HFFc6 (cell line): ENCODE results near the gene SCAF11. TPM values are rescaled to one million over a fixed set of nuclear protein-coding genes. Genes with fewer than 3 reads are reported as not detected.
A peak's percentile ranks its signal among the peaks of the same experiment; 100 is the strongest.

Source experiments
- DNase-seq: peaks from one replicate; pipeline ENCODE4 v3.0.0-alpha.2; 2018
- H3K27ac Mint-ChIP-seq: 2 replicates; pipeline ENCODE4 v1.8.0; 2020; ENCODE audit warnings: mild to moderate bottlenecking, mixed read lengths
- H3K27me3 Mint-ChIP-seq: 2 replicates; pipeline ENCODE4 v1.8.0; 2021; ENCODE audit warnings: mild to moderate bottlenecking, moderate library complexity, mixed read lengths; ENCODE audit not compliant: insufficient read depth
- H3K36me3 Mint-ChIP-seq: 2 replicates; pipeline ENCODE4 v1.8.0; 2021; ENCODE audit warnings: low read depth, mixed read lengths
- H3K4me1 Mint-ChIP-seq: 2 replicates; pipeline ENCODE4 v1.8.0; 2020; ENCODE audit warnings: low read depth, mixed read lengths
- H3K4me3 Mint-ChIP-seq: 2 replicates; pipeline ENCODE4 v1.8.0; 2020; ENCODE audit warnings: mild to moderate bottlenecking, moderate library complexity, mixed read lengths
- H3K9me3 Mint-ChIP-seq: 2 replicates; pipeline ENCODE4 v1.8.0; 2020; ENCODE audit warnings: mild to moderate bottlenecking, mixed read lengths
- total RNA-seq, 6 experiments: library from RNA; stranded (reverse); fragmentation: NEBNext Ultra II Directional; extraction: Animal tissue kit (Norgen Biotek cat#: 25700); gene quantifications; 2 replicates in 1 of 6; 3 replicates in 5 of 6; pipeline ENCODE4 v1.2.3, GENCODE V29; 2021
- TF ChIP-seq, protein P1 (sequence below): fragments of 200-600 bp; sonication (generic); IDR thresholded peaks from 2 replicates; pipeline ENCODE4 v1.5.0; 2021; ENCODE audit warnings: antibody characterized with exemption, mild to moderate bottlenecking

The SCAF11 gene
- total RNA-seq, 6 experiments from 2014 or later, result 108 to 130 (median 115) TPM

DNA sequence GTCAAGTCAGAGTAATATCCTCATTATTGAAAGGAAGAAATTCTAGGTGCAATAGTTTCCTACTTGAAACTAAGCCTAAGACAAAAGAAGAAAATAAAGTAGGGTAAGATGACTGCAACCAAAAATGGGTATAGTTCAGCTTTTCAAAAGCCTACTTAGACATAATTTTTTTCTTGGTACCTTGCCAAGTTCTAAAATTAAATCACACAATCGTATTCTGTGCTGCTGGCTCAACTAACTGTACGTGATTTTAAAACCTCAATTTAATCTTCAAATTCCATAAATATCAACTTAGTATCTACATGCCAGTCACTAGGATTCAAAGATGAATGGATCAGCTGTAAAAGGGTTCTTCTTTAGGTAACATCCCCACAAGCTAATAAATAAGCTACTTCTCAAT is 56.9 kb downstream of the SCAF11 start:
- H3K27ac Mint-ChIP-seq, result no peak overlapping the region
- H3K27me3 Mint-ChIP-seq, result peaks cover 2% of the 10 kb centered on the region; the same call in 1 of the 2 replicates
- peaks cover 30% of the 10 kb centered on the region for H3K36me3 Mint-ChIP-seq
- TF ChIP-seq, protein P1, sequence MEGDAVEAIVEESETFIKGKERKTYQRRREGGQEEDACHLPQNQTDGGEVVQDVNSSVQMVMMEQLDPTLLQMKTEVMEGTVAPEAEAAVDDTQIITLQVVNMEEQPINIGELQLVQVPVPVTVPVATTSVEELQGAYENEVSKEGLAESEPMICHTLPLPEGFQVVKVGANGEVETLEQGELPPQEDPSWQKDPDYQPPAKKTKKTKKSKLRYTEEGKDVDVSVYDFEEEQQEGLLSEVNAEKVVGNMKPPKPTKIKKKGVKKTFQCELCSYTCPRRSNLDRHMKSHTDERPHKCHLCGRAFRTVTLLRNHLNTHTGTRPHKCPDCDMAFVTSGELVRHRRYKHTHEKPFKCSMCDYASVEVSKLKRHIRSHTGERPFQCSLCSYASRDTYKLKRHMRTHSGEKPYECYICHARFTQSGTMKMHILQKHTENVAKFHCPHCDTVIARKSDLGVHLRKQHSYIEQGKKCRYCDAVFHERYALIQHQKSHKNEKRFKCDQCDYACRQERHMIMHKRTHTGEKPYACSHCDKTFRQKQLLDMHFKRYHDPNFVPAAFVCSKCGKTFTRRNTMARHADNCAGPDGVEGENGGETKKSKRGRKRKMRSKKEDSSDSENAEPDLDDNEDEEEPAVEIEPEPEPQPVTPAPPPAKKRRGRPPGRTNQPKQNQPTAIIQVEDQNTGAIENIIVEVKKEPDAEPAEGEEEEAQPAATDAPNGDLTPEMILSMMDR, result no peak
- no peak for DNase-seq
- H3K4me3 Mint-ChIP-seq, result no peak overlapping the region
- no peaks in the 10 kb centered on the region for H3K9me3 Mint-ChIP-seq
- peaks cover 7% of the 10 kb centered on the region; the same call in 1 of the 2 replicates for H3K4me1 Mint-ChIP-seq

DNA sequence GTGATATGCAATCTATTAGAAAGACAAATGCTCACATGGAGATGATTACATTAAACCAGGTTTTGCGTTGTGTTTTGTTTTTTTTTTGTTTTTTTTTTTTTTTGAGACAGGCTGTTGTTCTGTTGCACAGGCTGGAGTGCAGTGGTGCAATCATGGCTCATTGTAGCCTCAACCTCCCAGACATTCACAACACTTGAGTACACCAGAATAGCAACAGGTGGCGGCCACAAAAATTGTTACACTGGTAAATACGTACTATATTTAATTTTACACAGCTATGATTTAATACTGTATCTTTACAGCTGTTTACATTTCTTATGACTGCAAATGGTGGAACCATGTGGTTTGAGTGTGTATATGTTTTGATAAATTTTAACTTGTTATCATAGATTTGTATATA is 60.0 kb downstream of the SCAF11 start:
- peaks cover 2% of the 10 kb centered on the region; the same call in 1 of the 2 replicates for H3K27me3 Mint-ChIP-seq
- no peak for DNase-seq
- H3K4me1 Mint-ChIP-seq, result no peaks in the 10 kb centered on the region
- TF ChIP-seq, protein P1, result no peak
- H3K36me3 Mint-ChIP-seq, result peaks cover 39% of the 10 kb centered on the region
- H3K9me3 Mint-ChIP-seq, result no peaks in the 10 kb centered on the region
- H3K4me3 Mint-ChIP-seq, result no peak overlapping the region
- H3K27ac Mint-ChIP-seq, result no peak overlapping the region

DNA sequence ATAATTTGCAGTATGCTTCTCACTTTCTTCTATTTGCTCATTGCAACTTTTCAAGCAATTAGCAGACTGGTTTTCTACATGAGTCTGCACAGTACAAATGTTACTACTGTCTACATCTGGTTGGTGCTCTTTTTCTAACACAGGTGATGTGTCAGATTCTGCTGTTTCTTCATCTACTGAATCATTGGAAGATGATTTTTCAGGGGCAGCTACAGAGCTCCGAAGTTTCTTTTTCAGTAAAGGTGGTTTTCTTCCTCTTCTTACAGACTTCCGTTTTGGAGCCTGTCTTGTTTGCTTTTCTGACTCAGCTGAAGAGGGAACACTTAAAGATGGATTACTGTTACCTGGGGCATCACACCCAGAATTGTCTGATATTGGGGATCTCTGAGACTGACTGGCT is 62.1 kb downstream of the SCAF11 start:
- Mint-ChIP-seq H3K27ac (no peak overlapping the region), H3K4me1 (no peaks in the 10 kb centered on the region), H3K9me3 (no peaks in the 10 kb centered on the region), H3K27me3 (peaks cover 2% of the 10 kb centered on the region; the same call in 1 of the 2 replicates), H3K4me3 (no peak overlapping the region), H3K36me3 (peaks cover 43% of the 10 kb centered on the region)
- TF ChIP-seq, protein P1, result no peak
- DNase-seq, result no peak

DNA sequence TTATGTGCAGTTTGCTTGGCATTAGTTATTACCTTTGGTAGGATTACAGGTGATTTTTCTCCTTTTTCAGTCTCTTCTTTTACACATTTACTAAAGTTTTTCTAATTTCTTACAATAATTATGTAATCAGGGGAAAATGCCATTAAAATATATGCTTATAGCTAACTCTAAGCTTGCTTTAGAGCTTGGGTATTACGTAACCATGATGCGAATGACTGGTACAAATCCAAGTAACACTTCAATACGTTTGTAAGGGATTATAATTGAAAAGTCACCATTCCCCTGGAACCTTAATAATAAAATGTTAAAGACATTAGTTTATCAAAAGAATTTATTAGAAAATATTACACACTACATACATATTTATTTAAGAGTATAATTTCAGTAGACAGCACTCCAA is 71.6 kb downstream of the SCAF11 start:
- Mint-ChIP-seq H3K9me3 (no peaks in the 10 kb centered on the region), H3K27ac (no peak overlapping the region), H3K27me3 (no peaks in the 10 kb centered on the region), H3K36me3 (peaks cover 16% of the 10 kb centered on the region), H3K4me1 (peaks cover 22% of the 10 kb centered on the region), H3K4me3 (no peak overlapping the region)
- TF ChIP-seq, protein P1, result no peak
- no peak for DNase-seq

DNA sequence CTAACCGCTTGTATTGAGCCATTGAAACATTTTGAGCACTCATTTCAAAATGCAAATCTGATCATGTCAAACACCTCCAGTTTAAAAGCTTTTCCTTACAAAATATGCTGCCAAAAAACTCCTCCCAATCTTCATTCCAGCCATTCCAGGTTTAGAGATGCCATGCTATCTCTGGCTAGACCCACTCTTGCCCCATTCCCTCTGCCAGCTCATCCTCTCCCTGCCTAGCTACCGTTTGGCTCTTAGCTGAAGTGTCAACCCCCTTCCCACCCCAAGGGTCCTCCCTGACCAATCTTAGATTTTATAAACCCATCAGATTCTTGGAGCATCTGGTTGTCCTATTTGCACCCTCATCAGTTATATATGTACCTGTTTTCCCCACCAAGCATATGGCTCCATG is 75.0 kb downstream of the SCAF11 start:
- peaks cover 5% of the 10 kb centered on the region for H3K36me3 Mint-ChIP-seq
- TF ChIP-seq, protein P1, result no peak
- H3K9me3 Mint-ChIP-seq, result no peaks in the 10 kb centered on the region
- H3K27ac Mint-ChIP-seq, result peak overlapping the region; percentile 41
- no peak for DNase-seq
- no peak overlapping the region; the same call in 1 of the 2 replicates for H3K4me3 Mint-ChIP-seq
- peaks cover 30% of the 10 kb centered on the region for H3K4me1 Mint-ChIP-seq
- peaks cover 4% of the 10 kb centered on the region; the same call in 1 of the 2 replicates for H3K27me3 Mint-ChIP-seq

DNA sequence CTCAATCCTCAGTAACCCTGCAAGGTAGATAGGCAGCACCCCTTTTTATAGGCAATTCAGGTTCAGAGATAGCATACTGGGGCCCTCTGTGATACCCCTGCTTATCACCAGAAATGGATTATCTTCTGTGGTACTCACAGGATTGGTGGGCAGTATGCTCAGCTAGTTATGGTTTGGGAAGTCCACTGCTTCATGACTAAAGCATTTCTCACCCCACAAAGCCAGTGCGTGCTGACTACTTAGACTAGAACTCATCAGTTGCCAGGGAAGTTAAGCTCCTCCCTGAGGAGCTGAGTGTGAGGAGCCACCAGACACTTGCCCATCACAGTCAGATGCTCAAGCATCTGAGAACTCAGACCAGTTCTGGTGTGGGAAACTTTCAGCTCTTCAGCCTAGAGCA is 76.3 kb downstream of the SCAF11 start:
- Mint-ChIP-seq H3K27me3 (peaks cover 4% of the 10 kb centered on the region; the same call in 1 of the 2 replicates), H3K27ac (peak overlapping the region; percentile 72), H3K36me3 (peaks cover 5% of the 10 kb centered on the region), H3K4me3 (no peak overlapping the region; the same call in 1 of the 2 replicates), H3K9me3 (no peaks in the 10 kb centered on the region), H3K4me1 (peaks cover 36% of the 10 kb centered on the region)
- TF ChIP-seq, protein P1, result no peak
- peak; percentile 82 for DNase-seq
